Uterus (tissue), 2 donors: ENCODE measurements around the gene OSER1.

Experiments used
- CTCF ChIP-seq, 4 experiments: fragments of 200-600 bp in 2 of 4; fragments of 450-650 bp in 2 of 4; sonication (generic) in 2 of 4; IDR thresholded peaks; one replicate each; pipeline ENCODE4 v1.5.1; 2016 to 2019; ENCODE audit warnings: antibody characterized with exemption in 4 of 4, mild to moderate bottlenecking in 2 of 4, moderate library complexity in 1 of 4
- POLR2A ChIP-seq, 2 donors: fragments of 450-650 bp; IDR thresholded peaks; one replicate each; pipeline ENCODE4 v1.6.1; 2016; ENCODE audit warnings: antibody characterized with exemption in 2 of 2, mild to moderate bottlenecking in 1 of 2, moderate library complexity in 1 of 2

- no peak for TF ChIP-seq CTCF (IDR thresholded peaks at IDR 0.05)
- no peak for TF ChIP-seq POLR2A (IDR thresholded peaks at IDR 0.05)
These were observed 47.8 kb upstream of the OSER1 start for GRCh38 chr20:44258226-44258890.
